Retinal pigment epithelial cell (primary cell): Measurements from ENCODE around the gene LPCAT1.
"Not testable (repeated sequence)": the region's sequence is repeated elsewhere in the genome, so short reads cannot be mapped to it uniquely, and the experiment has no call there.

Experiments
- DNase-seq: peaks from one replicate; pipeline ENCODE4 v3.0.0-alpha.2; 2010; ENCODE audit warnings: low read depth
- H3K4me3 ChIP-seq: 2 replicates; pipeline ENCODE4 v1.5.1; 2011; ENCODE audit warnings: mild to moderate bottlenecking, low read length, control low read depth, moderate library complexity
- TF ChIP-seq, protein P1 (sequence below): conservative IDR thresholded peaks from 2 replicates; pipeline ENCODE4 v1.5.1; 2011; ENCODE audit warnings: low read depth, low read length, control low read depth, inconsistent platforms

Gene LPCAT1

DNA sequence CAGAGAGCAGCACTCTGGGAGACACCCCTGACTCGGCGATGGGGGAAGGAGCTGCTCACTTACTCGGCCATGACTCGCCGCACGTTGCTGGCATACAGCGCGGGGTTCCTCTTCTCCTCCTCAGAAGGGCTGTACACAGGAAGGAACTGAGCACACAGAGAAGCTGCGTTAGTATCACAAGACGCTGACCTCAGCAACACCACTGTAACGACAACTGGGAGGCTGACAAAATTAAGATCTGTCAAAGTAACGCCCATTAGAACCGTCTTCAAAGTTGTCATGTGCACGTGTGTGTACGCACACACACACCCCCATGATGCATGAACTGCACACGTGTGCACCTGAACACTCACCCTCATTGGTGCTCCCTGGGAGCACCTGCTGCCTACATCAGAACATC is 46.4 kb downstream of the LPCAT1 start:
- no peak for DNase-seq
- no peak overlapping the region for H3K4me3 ChIP-seq
- TF ChIP-seq, protein P1, sequence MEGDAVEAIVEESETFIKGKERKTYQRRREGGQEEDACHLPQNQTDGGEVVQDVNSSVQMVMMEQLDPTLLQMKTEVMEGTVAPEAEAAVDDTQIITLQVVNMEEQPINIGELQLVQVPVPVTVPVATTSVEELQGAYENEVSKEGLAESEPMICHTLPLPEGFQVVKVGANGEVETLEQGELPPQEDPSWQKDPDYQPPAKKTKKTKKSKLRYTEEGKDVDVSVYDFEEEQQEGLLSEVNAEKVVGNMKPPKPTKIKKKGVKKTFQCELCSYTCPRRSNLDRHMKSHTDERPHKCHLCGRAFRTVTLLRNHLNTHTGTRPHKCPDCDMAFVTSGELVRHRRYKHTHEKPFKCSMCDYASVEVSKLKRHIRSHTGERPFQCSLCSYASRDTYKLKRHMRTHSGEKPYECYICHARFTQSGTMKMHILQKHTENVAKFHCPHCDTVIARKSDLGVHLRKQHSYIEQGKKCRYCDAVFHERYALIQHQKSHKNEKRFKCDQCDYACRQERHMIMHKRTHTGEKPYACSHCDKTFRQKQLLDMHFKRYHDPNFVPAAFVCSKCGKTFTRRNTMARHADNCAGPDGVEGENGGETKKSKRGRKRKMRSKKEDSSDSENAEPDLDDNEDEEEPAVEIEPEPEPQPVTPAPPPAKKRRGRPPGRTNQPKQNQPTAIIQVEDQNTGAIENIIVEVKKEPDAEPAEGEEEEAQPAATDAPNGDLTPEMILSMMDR = no peak

DNA sequence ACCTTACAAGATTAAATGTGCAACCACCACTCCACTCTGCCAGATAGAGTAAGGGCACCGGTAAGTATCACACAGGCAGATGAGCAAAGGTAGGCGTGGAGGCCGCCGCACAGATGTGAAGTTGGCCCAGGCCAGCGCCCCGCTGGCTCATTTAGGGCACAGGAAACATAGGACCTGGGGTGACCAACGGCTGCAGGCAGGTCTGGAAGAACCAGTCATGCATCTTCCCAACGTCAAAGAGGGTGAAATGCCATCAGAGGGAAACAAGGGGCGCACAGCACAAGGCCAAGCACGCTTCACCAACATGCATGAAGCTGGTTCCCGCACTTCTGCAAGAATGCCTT is 46.8 kb downstream of the LPCAT1 start:
- no peak for DNase-seq
- TF ChIP-seq, protein P1 = no peak
- H3K4me3 ChIP-seq = no peak overlapping the region

DNA sequence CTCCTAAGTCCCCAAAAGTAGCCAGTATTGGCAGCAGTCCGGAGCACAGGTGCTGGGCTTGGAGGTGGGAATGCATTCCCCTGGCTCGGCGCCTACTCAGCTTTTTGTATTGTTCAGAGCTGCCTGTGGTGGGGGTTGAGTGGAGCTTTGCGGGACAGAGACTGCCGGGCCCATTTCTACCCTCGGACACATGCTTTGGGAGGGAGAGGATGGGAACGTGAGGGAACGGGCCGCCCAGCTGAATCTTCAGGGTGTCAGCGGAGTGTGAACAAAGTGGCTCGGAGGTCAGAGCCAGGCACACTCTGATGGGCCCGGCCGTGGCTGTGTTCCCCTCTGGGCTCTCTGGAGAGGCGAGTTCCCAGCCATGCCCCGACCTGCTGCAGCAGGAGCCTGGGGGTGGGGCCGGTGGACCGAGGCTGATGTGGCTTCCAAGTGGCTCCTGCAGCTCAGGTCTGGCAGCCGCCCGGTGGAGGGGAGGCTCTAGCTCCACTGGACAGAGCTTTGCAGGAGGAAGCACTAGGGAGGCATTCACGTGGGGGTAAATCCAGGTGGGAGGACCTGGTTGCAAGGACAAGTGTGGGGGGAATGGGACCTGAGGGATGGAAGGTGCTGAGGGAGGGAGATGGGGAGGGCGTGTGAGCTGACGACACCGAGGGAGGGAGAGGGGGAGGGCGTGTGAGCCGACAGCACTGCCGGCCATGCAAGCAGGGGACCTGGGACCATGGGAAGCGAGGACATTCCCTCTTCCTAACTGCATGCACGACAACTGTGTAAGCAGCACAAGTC is 47.4 kb downstream of the LPCAT1 start:
- no peak for DNase-seq
- TF ChIP-seq, protein P1 = no peak
- no peak overlapping the region for H3K4me3 ChIP-seq

DNA sequence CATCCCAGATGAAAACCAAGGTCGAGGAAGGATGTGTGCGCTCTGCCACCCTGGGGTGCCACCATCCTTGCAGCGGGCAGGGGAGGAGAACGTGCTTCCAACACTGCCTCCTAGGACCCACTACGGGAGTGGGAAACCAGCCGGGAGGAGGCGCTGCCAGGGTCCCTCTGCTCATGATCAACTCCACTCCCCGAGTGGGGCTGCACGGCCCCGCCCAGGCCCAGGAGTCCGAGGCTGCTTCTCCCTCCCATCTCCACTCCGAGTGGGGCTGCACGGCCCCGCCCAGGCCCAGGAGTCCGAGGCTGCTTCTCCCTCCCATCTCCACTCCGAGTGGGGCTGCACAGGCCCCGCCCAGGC is 48.2 kb downstream of the LPCAT1 start:
- DNase-seq, H3K4me3 ChIP-seq: not testable (repeated sequence)

DNA sequence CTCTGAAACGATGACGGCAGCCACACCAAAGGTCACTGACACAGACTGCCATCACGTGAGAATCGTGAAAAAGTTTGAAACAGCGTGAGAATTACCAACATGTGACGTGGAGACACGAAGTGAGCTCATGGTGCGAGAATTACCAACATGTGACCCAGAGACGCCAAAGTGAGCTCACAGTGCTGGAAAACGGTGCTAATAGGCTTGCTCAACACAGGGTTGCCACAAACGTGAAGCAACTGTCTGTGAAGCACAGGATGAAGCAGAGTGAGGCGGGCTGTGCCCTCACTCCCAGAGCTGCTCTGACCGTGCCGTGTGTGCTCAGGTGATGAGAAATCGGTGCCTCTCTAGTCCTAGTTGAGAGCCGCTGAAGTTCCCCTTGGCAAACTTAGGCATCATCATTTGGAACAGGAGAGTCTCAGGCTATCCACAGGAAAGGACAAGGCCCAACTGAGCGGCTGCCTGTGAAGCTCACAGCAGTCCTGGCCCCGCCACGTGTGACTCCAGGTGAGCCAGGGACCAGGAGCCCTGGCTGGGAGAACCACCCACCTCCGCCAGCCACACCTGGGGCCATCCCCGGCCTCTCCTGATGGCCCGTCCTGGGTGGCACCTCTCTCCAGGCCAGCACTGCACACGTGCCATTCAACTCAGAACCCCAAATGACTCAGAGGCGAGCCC is 48.8 kb downstream of the LPCAT1 start:
- H3K4me3 ChIP-seq = no peak overlapping the region
- no peak for DNase-seq
- TF ChIP-seq, protein P1 = no peak

DNA sequence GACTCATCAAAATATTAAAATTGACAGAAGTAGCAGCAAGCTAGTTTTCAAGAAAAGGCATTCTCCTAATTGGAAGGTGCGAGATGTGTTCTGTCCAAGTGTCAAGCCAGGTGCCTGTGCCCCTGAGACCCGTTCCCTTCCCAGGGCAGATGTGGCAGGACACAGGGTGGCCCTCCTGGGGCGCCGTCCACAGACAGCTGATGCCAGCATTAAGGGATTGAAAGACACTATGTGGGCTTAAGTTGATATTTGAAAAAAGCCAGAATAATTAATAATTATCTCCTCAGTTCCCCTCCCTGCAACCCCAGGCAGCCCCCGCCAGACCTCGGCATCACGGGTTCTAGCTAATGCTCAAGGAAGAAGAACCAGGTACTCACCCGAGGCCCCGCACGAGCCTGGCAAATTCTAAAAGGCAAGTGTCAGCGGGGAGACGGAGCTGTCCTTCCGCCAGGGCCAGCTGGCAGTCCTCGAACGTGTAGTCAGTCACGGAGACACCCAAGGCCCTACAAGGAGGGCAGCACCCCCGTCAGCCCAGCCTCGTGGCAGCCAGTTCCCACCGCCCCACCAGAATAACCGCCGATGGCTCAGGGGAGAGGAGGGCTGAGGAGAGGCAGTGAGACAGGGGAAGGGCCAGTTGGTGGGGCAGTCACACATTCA is 49.4 kb downstream of the LPCAT1 start:
- no peak overlapping the region for H3K4me3 ChIP-seq
- DNase-seq = no peak
- TF ChIP-seq, protein P1 = no peak

DNA sequence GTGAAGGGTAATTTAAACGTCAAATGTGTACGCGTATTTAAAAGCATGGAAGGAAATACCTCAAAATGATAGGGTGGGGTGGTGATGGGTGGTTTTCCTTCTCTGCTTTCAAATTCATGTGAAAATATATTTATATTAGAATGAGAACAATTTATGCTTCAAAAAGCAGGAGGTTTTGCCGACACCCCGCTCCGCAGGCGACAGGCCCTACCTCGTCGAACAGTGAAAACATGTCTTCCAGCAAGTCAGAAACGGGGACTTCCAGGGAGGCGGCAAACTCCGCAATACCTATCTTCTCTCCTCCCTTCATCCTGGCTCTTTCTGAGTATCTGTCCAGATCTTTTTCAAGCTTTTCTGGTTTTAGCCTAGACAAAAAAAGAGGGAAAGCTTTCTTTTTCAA is 50.0 kb downstream of the LPCAT1 start:
- no peak for DNase-seq
- no peak overlapping the region for H3K4me3 ChIP-seq
- TF ChIP-seq, protein P1 = no peak
